ENCODE measurements around the gene AFF3.

GRCh38 chr2:100000915-100001707, 141.3 kb downstream of the AFF3 start:
- TF ChIP-seq RARB (CRISPR knock-in tag; IDR thresholded peaks at IDR 0.05): no peak
- no peak for TF ChIP-seq ZFP3 (CRISPR knock-in tag; IDR thresholded peaks at IDR 0.05)
- TF ChIP-seq, protein P1, sequence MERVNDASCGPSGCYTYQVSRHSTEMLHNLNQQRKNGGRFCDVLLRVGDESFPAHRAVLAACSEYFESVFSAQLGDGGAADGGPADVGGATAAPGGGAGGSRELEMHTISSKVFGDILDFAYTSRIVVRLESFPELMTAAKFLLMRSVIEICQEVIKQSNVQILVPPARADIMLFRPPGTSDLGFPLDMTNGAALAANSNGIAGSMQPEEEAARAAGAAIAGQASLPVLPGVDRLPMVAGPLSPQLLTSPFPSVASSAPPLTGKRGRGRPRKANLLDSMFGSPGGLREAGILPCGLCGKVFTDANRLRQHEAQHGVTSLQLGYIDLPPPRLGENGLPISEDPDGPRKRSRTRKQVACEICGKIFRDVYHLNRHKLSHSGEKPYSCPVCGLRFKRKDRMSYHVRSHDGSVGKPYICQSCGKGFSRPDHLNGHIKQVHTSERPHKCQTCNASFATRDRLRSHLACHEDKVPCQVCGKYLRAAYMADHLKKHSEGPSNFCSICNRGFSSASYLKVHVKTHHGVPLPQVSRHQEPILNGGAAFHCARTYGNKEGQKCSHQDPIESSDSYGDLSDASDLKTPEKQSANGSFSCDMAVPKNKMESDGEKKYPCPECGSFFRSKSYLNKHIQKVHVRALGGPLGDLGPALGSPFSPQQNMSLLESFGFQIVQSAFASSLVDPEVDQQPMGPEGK (CRISPR knock-in tag; IDR thresholded peaks at IDR 0.05; ENCODE audit: borderline replicate concordance): no peak
- no peak for TF ChIP-seq GLIS3 (CRISPR knock-in tag; IDR thresholded peaks at IDR 0.05)
- no peak for TF ChIP-seq CREB5 (CRISPR knock-in tag; IDR thresholded peaks at IDR 0.05; ENCODE audit: low read depth)
- no peak for TF ChIP-seq ZNF8 (CRISPR knock-in tag; IDR thresholded peaks at IDR 0.05)
- no peak for TF ChIP-seq OSR1 (CRISPR knock-in tag; IDR thresholded peaks at IDR 0.05)
- no peak for TF ChIP-seq ZFP30 (CRISPR knock-in tag; IDR thresholded peaks at IDR 0.05)
- no peak for TF ChIP-seq SNAI2 (CRISPR knock-in tag; IDR thresholded peaks at IDR 0.05)
- TF ChIP-seq, protein P2, sequence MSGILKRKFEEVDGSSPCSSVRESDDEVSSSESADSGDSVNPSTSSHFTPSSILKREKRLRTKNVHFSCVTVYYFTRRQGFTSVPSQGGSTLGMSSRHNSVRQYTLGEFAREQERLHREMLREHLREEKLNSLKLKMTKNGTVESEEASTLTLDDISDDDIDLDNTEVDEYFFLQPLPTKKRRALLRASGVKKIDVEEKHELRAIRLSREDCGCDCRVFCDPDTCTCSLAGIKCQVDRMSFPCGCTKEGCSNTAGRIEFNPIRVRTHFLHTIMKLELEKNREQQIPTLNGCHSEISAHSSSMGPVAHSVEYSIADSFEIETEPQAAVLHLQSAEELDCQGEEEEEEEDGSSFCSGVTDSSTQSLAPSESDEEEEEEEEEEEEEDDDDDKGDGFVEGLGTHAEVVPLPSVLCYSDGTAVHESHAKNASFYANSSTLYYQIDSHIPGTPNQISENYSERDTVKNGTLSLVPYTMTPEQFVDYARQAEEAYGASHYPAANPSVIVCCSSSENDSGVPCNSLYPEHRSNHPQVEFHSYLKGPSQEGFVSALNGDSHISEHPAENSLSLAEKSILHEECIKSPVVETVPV (CRISPR knock-in tag; IDR thresholded peaks at IDR 0.05): no peak
- TF ChIP-seq PPARA (CRISPR knock-in tag; IDR thresholded peaks at IDR 0.05; ENCODE audit: borderline replicate concordance): no peak
- TF ChIP-seq ISL1 (CRISPR knock-in tag; IDR thresholded peaks at IDR 0.05): no peak

Data from SK-N-SH treated with all-trans-retinoic acid at 6 μM for 48 hours (cell line).